Panc1 (cell line): ENCODE data around the gene SLC1A2.

ENCODE experiments used
- POLR2AphosphoS5 ChIP-seq: IDR thresholded peaks from 2 replicates; pipeline ENCODE4 v1.6.1; 2012; ENCODE audit warnings: mild to moderate bottlenecking, low read depth, low read length, moderate library complexity
- TF ChIP-seq, protein P1 (sequence below): fragments of 450-650 bp; IDR thresholded peaks from 2 replicates; pipeline ENCODE4 v1.5.1; 2017; ENCODE audit warnings: mild to moderate bottlenecking

DNA sequence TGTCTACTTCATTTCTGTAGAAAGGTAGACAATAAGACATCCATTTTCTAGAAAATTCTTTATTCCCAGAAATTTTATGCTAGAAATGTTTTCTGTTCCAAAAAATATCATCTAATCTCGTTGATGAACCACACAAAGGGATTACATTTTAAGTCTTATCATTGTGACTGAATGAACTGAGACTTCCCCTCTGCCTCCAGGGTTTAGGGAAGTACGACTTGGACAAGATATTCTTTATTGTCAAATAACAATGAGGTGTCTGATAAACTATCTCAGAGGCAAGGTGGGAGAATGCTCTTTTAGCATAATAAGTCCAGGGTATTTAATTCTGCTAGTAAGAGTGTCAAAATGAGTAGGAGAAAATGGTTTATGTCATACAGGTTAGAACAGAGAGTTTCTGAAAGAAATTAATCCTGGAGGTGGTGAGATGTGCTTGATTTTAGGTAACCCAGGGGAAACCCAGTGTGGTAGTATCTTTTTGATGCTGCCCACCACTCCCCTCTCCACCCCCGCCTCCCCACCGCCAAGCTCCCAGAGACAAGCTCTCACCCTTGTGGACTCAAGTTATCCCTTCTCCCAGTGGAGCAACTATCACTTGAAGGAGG is 179.8 kb downstream of the SLC1A2 start:
- no peak for TF ChIP-seq POLR2AphosphoS5
- TF ChIP-seq, protein P1, sequence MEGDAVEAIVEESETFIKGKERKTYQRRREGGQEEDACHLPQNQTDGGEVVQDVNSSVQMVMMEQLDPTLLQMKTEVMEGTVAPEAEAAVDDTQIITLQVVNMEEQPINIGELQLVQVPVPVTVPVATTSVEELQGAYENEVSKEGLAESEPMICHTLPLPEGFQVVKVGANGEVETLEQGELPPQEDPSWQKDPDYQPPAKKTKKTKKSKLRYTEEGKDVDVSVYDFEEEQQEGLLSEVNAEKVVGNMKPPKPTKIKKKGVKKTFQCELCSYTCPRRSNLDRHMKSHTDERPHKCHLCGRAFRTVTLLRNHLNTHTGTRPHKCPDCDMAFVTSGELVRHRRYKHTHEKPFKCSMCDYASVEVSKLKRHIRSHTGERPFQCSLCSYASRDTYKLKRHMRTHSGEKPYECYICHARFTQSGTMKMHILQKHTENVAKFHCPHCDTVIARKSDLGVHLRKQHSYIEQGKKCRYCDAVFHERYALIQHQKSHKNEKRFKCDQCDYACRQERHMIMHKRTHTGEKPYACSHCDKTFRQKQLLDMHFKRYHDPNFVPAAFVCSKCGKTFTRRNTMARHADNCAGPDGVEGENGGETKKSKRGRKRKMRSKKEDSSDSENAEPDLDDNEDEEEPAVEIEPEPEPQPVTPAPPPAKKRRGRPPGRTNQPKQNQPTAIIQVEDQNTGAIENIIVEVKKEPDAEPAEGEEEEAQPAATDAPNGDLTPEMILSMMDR = no peak
